HepG2 (cell line): ENCODE data around the gene ITGB6. TPM values are rescaled to one million over a fixed set of nuclear protein-coding genes. Genes with fewer than 3 reads are reported as not detected.

Source experiments
- ATAC-seq: fragments of 200-7000 bp; cut with Tn5 transposase; 3 replicates; pipeline ENCODE4 v1.9.1; 2020; ENCODE audit warnings: mild to moderate bottlenecking, moderate library complexity
- BruUV-seq: library from RNA; stranded (reverse); fragments of 400-500 nt; replicated peaks from 2 replicates; lab custom pipeline; 2021; lab: Mats Ljungman, UMichigan
- CTCF ChIA-PET: fragments of 300-600 bp; formaldehyde crosslinking; extraction: SDS; loops from one replicate; lab custom pipeline; 2021; ENCODE audit warnings: low total read pairs, inconsistent platforms, low intra/inter-chr PET ratio; lab: Yijun Ruan, JAX
- POLR2A ChIA-PET: fragments of 350-600 bp; sonication (Branson Sonifier 250); formaldehyde crosslinking; loops from one replicate; lab custom pipeline; 2020; ENCODE audit warnings: antibody characterized with exemption, inconsistent platforms; lab: Yijun Ruan, JAX
- DNase-seq: peaks from one replicate; pipeline ENCODE4 v3.0.0-alpha.2; 2015; ENCODE audit warnings: low spot score
- FAIRE-seq: peaks from 3 replicates; lab custom pipeline; 2011; peaks lifted over from hg19 to GRCh38; lab: Jason Lieb, UNC
- H2AFZ ChIP-seq: one replicate; pipeline ENCODE4 v1.6.1; 2011; ENCODE audit warnings: low read length, inconsistent platforms
- H3K27ac ChIP-seq: fragments of 300-600 bp; 3 replicates; pipeline ENCODE4 v1.8.0; 2011; ENCODE audit warnings: mixed run types, mild to moderate bottlenecking, mixed read lengths, low read length, inconsistent platforms; ENCODE audit not compliant: insufficient read depth; ENCODE audit errors: extremely low read length
- H3K27me3 ChIP-seq, 2 experiments: fragments of 200-600 bp in 1 of 2; 2 replicates in 1 of 2; 3 replicates in 1 of 2; pipeline versions ENCODE4 v1.6.0 to v1.8.0; 2011; ENCODE audit warnings: low read length in 2 of 2, mild to moderate bottlenecking in 2 of 2, moderate library complexity in 2 of 2, inconsistent platforms in 1 of 2; ENCODE audit not compliant: insufficient read depth in 2 of 2, control insufficient read depth in 1 of 2
- H3K36me3 ChIP-seq, 2 experiments: fragments of 200-600 bp in 1 of 2; replicated peaks in 1 of 2; 2 replicates in 1 of 2; 3 replicates in 1 of 2; pipeline versions ENCODE4 v1.5.1 to v1.8.0; 2011; ENCODE audit warnings: low read length in 2 of 2, inconsistent platforms in 1 of 2; ENCODE audit not compliant: insufficient read depth in 2 of 2, control insufficient read depth in 1 of 2
- H3K4me1 ChIP-seq: 2 replicates; pipeline ENCODE4 v1.5.1; 2012; ENCODE audit warnings: low read length, inconsistent platforms; ENCODE audit not compliant: insufficient read depth
- H3K4me2 ChIP-seq: 2 replicates; pipeline ENCODE4 v1.6.0; 2011; ENCODE audit warnings: low read depth, low read length, inconsistent platforms
- H3K4me3 ChIP-seq, 3 experiments: fragments of 200-600 bp in 1 of 3; sonication (generic), shearing (Covaris generic) in 1 of 3; replicated peaks in 1 of 3; 2 replicates each; pipeline ENCODE4 v1.5.1; 2011 to 2016; ENCODE audit warnings: low read length in 3 of 3, inconsistent platforms in 2 of 3, low read depth in 2 of 3, mild to moderate bottlenecking in 2 of 3, control low read depth in 1 of 3, mixed read lengths in 1 of 3; ENCODE audit not compliant: insufficient read depth in 1 of 3
- H3K79me2 ChIP-seq: one replicate; pipeline ENCODE4 v1.6.1; 2011; ENCODE audit warnings: low read length, inconsistent platforms; ENCODE audit not compliant: insufficient read depth
- H3K9ac ChIP-seq: 2 replicates; pipeline ENCODE4 v1.6.0; 2011; ENCODE audit warnings: mild to moderate bottlenecking, low read depth, low read length, inconsistent platforms; ENCODE audit not compliant: insufficient read depth
- H3K9me3 ChIP-seq: 2 replicates; pipeline ENCODE4 v1.5.1; 2012; ENCODE audit warnings: mild to moderate bottlenecking, low read length
- H4K20me1 ChIP-seq: 2 replicates; pipeline ENCODE4 v1.6.0; 2011; ENCODE audit warnings: inconsistent platforms, mild to moderate bottlenecking, low read length, moderate library complexity; ENCODE audit not compliant: insufficient read depth
- ARNTL ChIP-seq: sonication (generic); formaldehyde crosslinking; IDR thresholded peaks from 2 replicates; pipeline ENCODE4 v1.4.0; 2020; ENCODE audit warnings: mild to moderate bottlenecking, missing genetic modification reagents
- KDM4B ChIP-seq: sonication (generic); formaldehyde crosslinking; IDR thresholded peaks from 2 replicates; pipeline ENCODE4 v1.4.0; 2020; ENCODE audit warnings: missing genetic modification reagents
- KDM5B ChIP-seq: sonication (generic); formaldehyde crosslinking; IDR thresholded peaks from 2 replicates; pipeline ENCODE4 v1.4.0; 2020; ENCODE audit warnings: missing genetic modification reagents, mild to moderate bottlenecking, borderline replicate concordance
- MAFG ChIP-seq: sonication (generic); formaldehyde crosslinking; IDR thresholded peaks from 2 replicates; pipeline ENCODE4 v1.5.1; 2020; ENCODE audit warnings: mild to moderate bottlenecking, missing genetic modification reagents
- MTF2 ChIP-seq: sonication (generic); formaldehyde crosslinking; IDR thresholded peaks from 2 replicates; pipeline ENCODE4 v1.5.0; 2020; ENCODE audit warnings: missing genetic modification reagents, borderline replicate concordance
- ONECUT2 ChIP-seq: sonication (generic); formaldehyde crosslinking; IDR thresholded peaks from 2 replicates; pipeline ENCODE4 v1.4.0; 2020; ENCODE audit warnings: missing genetic modification reagents
- RXRA ChIP-seq: sonication (generic); formaldehyde crosslinking; IDR thresholded peaks from 2 replicates; pipeline ENCODE4 v1.5.1; 2020; ENCODE audit warnings: missing genetic modification reagents
- RXRB ChIP-seq: IDR thresholded peaks from 2 replicates; pipeline ENCODE4 v1.6.1; 2016; ENCODE audit warnings: borderline replicate concordance, missing genetic modification reagents, missing compliant biosample characterization
- TBX3 ChIP-seq: fragments of 450-650 bp; IDR thresholded peaks from 2 replicates; pipeline ENCODE4 v1.6.1; 2017; ENCODE audit warnings: antibody characterized with exemption, mild to moderate bottlenecking, inconsistent platforms, borderline replicate concordance
- TFAP4 ChIP-seq: sonication (generic); IDR thresholded peaks from 2 replicates; pipeline ENCODE4 v1.6.1; 2016; ENCODE audit warnings: low read depth, borderline replicate concordance
- ZBTB43 ChIP-seq: sonication (generic); formaldehyde crosslinking; conservative IDR thresholded peaks from 2 replicates; pipeline ENCODE4 v1.4.0; 2020; ENCODE audit warnings: missing genetic modification reagents
- ZNF30 ChIP-seq: sonication (generic); formaldehyde crosslinking; IDR thresholded peaks from 2 replicates; pipeline ENCODE4 v1.5.0; 2020; ENCODE audit warnings: mild to moderate bottlenecking, missing genetic modification reagents
- ZNF503 ChIP-seq: sonication (generic); formaldehyde crosslinking; IDR thresholded peaks from 2 replicates; pipeline ENCODE4 v1.4.0; 2020; ENCODE audit warnings: missing genetic modification reagents
- ZNF616 ChIP-seq: sonication (generic); formaldehyde crosslinking; IDR thresholded peaks from 2 replicates; pipeline ENCODE4 v1.5.0; 2020; ENCODE audit warnings: low read depth, mild to moderate bottlenecking, missing genetic modification reagents
- WGBS: methylation state at CpG from one replicate; pipeline ENCODE4 v1.1.6; 2017; ENCODE audit warnings: low lambda C conversion rate; 5-methylcytosine and 5-hydroxymethylcytosine counted together
- in situ Hi-C: cut with HindIII; loops from 2 replicates; pipeline ENCODE4 v1.10.0; 2017; ENCODE audit warnings: low pct_unique_long_range_greater_than_20kb; ENCODE audit not compliant: extremely low pct_ligation_motif_present
- intact Hi-C: fragments of 100-400 bp; cut with micrococcal nuclease; formaldehyde crosslinking; loops from one replicate; pipeline ENCODE4 v1.10.0; 2022; ENCODE audit not compliant: unreplicated experiment
- polyA plus RNA-seq, 8 experiments: library from polyadenylated mRNA; depleted of rRNA in 3 of 8; stranded (reverse) in 7 of 8; unstranded in 1 of 8; fragments of >200 nt; fragmentation: Illumina TruSeq in 4 of 8; extraction: Trizol in 4 of 8; gene quantifications; 2 replicates each; pipeline versions ENCODE4 v1.2.1 to v1.2.3, GENCODE V29; 2011 to 2016; ENCODE audit warnings: low read depth in 4 of 8, missing spikeins in 1 of 8, mixed read lengths in 1 of 8; ENCODE audit not compliant: insufficient read depth in 1 of 8
- total RNA-seq, 5 experiments: library from RNA; depleted of rRNA; stranded (reverse); fragments of >200 nt; fragmentation: Illumina TruSeq; extraction: Trizol; gene quantifications; 2 replicates each; pipeline ENCODE4 v1.2.3, GENCODE V29; 2016; ENCODE audit warnings: low read depth in 1 of 5
- TF ChIP-seq, protein P1 (sequence below): sonication (generic); formaldehyde crosslinking; IDR thresholded peaks from 2 replicates; pipeline ENCODE4 v1.4.0; 2020; ENCODE audit warnings: missing genetic modification reagents
- TF ChIP-seq, protein P2 (sequence below): sonication (generic); formaldehyde crosslinking; IDR thresholded peaks from 2 replicates; pipeline ENCODE4 v1.5.0; 2020; ENCODE audit warnings: missing genetic modification reagents, mild to moderate bottlenecking, borderline replicate concordance

ITGB6 gene
- total and polyA plus RNA-seq, 2 of the 13 experiments (the other 11 are each of a cell fraction or from before 2014, with no cell fraction given): not detected

- Histone ChIP-seq H3K4me1 (no peaks in the 10 kb centered on the region), H3K79me2 (no peaks in the 10 kb centered on the region), H3K9me3 (no peaks in the 10 kb centered on the region), H2AFZ (no peak overlapping the region), H3K9ac (no peak overlapping the region), H4K20me1 (no peaks in the 10 kb centered on the region), H3K27ac (no peak overlapping the region), H3K36me3 (no peaks in the 10 kb centered on the region), H3K4me2 (no peak overlapping the region), H3K4me3 (no peak overlapping the region), H3K27me3 (no peaks in the 10 kb centered on the region; a peak in 1 of 5 replicates)
- TF ChIP-seq TBX3 (no peak), ZNF503 (CRISPR knock-in tag) (no peak), ONECUT2 (no peak), KDM4B (CRISPR knock-in tag) (no peak), ARNTL (CRISPR knock-in tag) (no peak), RXRB (no peak), ZNF30 (no peak), ZNF616 (CRISPR knock-in tag) (no peak), TFAP4 (no peak), ZBTB43 (CRISPR knock-in tag) (no peak), RXRA (CRISPR knock-in tag) (no peak), MTF2 (CRISPR knock-in tag) (no peak), KDM5B (CRISPR knock-in tag) (no peak), MAFG (CRISPR knock-in tag) (no peak)
- TF ChIP-seq, protein P1, sequence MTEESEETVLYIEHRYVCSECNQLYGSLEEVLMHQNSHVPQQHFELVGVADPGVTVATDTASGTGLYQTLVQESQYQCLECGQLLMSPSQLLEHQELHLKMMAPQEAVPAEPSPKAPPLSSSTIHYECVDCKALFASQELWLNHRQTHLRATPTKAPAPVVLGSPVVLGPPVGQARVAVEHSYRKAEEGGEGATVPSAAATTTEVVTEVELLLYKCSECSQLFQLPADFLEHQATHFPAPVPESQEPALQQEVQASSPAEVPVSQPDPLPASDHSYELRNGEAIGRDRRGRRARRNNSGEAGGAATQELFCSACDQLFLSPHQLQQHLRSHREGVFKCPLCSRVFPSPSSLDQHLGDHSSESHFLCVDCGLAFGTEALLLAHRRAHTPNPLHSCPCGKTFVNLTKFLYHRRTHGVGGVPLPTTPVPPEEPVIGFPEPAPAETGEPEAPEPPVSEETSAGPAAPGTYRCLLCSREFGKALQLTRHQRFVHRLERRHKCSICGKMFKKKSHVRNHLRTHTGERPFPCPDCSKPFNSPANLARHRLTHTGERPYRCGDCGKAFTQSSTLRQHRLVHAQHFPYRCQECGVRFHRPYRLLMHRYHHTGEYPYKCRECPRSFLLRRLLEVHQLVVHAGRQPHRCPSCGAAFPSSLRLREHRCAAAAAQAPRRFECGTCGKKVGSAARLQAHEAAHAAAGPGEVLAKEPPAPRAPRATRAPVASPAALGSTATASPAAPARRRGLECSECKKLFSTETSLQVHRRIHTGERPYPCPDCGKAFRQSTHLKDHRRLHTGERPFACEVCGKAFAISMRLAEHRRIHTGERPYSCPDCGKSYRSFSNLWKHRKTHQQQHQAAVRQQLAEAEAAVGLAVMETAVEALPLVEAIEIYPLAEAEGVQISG (CRISPR knock-in tag): no peak
- TF ChIP-seq, protein P2, sequence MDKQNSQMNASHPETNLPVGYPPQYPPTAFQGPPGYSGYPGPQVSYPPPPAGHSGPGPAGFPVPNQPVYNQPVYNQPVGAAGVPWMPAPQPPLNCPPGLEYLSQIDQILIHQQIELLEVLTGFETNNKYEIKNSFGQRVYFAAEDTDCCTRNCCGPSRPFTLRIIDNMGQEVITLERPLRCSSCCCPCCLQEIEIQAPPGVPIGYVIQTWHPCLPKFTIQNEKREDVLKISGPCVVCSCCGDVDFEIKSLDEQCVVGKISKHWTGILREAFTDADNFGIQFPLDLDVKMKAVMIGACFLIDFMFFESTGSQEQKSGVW (CRISPR knock-in tag): no peak
- FAIRE-seq (no peak), ATAC-seq (no peak), DNase-seq (no peak)
- CTCF ChIA-PET: no interaction called here
- intact Hi-C loops (no loop called here), in situ Hi-C loops (no loop called here)
- WGBS: 23% methylated on average over 5 of the region's 5 CpGs
- no TSS peak for BruUV-seq
- POLR2A ChIA-PET: no interaction called here
Observed at GRCh38 chr2:160239436-160239835, 39.4 kb upstream of the ITGB6 start.
